HG02571 (cell line): Measurements from ENCODE around the gene NUDT3.
"Not testable (repeated sequence)": the region's sequence is repeated elsewhere in the genome, so short reads cannot be mapped to it uniquely, and the experiment has no call there.

Experiments used
- ATAC-seq: cut with Tn5 transposase; IDR thresholded peaks from one replicate; pipeline ENCODE4 v1.9.1; 2021; ENCODE audit warnings: mild to moderate bottlenecking, moderate library complexity; ENCODE audit not compliant: unreplicated experiment

NUDT3 gene

GRCh38 chr6:34371865-34372264 lies 20.6 kb downstream of the NUDT3 start:
- ATAC-seq, result not testable (repeated sequence)

- ATAC-seq, result no peak
Observed at GRCh38 chr6:34370361-34370760, 22.1 kb downstream of the NUDT3 start.

GRCh38 chr6:34369385-34369784 lies 23.1 kb downstream of the NUDT3 start:
- no peak for ATAC-seq

GRCh38 chr6:34366639-34366921 lies 25.9 kb downstream of the NUDT3 start:
- ATAC-seq, result no peak

GRCh38 chr6:34365781-34366638 lies 26.5 kb downstream of the NUDT3 start:
- not testable (repeated sequence) for ATAC-seq

- not testable (repeated sequence) for ATAC-seq
Observed at GRCh38 chr6:34363681-34364075, 28.8 kb downstream of the NUDT3 start.

- no peak for ATAC-seq
Observed at GRCh38 chr6:34362909-34363680, 29.4 kb downstream of the NUDT3 start.

- ATAC-seq, result no peak
Observed at GRCh38 chr6:34362176-34362575, 30.3 kb downstream of the NUDT3 start.

- no peak for ATAC-seq
Observed at GRCh38 chr6:34360556-34360955, 31.9 kb downstream of the NUDT3 start.

GRCh38 chr6:34359418-34360158 lies 32.9 kb downstream of the NUDT3 start:
- ATAC-seq, result no peak

GRCh38 chr6:34358389-34358905 lies 34.0 kb downstream of the NUDT3 start:
- no peak for ATAC-seq

GRCh38 chr6:34357937-34358336 lies 34.5 kb downstream of the NUDT3 start:
- no peak for ATAC-seq

GRCh38 chr6:34355889-34356288 lies 36.6 kb downstream of the NUDT3 start:
- ATAC-seq, result no peak

- ATAC-seq, result not testable (repeated sequence)
Observed at GRCh38 chr6:34354230-34354629, 38.2 kb downstream of the NUDT3 start.

- ATAC-seq, result not testable (repeated sequence)
Observed at GRCh38 chr6:34353530-34353929, 38.9 kb downstream of the NUDT3 start.

- ATAC-seq, result no peak
Observed at GRCh38 chr6:34352305-34352937, 40.0 kb downstream of the NUDT3 start.

GRCh38 chr6:34350934-34351217 lies 41.6 kb downstream of the NUDT3 start:
- ATAC-seq, result no peak

- no peak for ATAC-seq
Observed at GRCh38 chr6:34350137-34350933, 42.1 kb downstream of the NUDT3 start.

- no peak for ATAC-seq
Observed at GRCh38 chr6:34349211-34349610, 43.3 kb downstream of the NUDT3 start.

- no peak for ATAC-seq
Observed at GRCh38 chr6:34347303-34347702, 45.2 kb downstream of the NUDT3 start.
